Measurements from ENCODE around the gene SEMA3B. TPM values are rescaled to one million over a fixed set of nuclear protein-coding genes. Genes with fewer than 3 reads are reported as not detected.
A peak's percentile ranks its signal among the peaks of the same experiment; 100 is the strongest.

The SEMA3B gene
- total RNA-seq, 1 donor from 2014 or later = 17.9 TPM

DNA sequence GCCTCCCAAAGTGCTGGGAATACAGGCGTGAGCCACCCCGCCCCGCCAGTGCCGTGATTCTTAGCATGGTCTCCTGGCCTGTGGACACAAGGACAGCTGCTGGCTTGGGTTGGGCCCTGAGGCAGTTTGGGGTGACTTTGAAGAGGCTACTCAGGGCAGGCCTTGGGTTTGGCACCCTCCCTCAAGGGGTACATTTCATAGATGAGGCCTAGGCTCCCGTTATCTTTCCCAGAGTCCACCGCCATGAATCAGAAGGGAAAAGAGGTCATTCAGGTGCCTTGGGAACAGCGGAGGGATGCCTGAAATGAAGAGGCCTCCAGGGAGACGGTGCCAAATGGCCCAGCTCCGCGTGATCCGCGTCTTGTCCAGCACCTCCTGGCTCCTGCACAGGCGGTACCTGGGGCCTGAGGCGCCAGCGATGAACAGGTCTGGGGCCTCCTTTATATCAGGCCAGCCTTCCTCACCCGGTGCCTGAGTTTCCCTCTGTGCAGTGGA, 23.6 kb upstream of the SEMA3B start:
- TF ChIP-seq, protein P1, sequence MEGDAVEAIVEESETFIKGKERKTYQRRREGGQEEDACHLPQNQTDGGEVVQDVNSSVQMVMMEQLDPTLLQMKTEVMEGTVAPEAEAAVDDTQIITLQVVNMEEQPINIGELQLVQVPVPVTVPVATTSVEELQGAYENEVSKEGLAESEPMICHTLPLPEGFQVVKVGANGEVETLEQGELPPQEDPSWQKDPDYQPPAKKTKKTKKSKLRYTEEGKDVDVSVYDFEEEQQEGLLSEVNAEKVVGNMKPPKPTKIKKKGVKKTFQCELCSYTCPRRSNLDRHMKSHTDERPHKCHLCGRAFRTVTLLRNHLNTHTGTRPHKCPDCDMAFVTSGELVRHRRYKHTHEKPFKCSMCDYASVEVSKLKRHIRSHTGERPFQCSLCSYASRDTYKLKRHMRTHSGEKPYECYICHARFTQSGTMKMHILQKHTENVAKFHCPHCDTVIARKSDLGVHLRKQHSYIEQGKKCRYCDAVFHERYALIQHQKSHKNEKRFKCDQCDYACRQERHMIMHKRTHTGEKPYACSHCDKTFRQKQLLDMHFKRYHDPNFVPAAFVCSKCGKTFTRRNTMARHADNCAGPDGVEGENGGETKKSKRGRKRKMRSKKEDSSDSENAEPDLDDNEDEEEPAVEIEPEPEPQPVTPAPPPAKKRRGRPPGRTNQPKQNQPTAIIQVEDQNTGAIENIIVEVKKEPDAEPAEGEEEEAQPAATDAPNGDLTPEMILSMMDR (IDR thresholded peaks at IDR 0.05; ENCODE audit: insufficient read depth, low read length, poor library complexity, severe bottlenecking) = no peak
- no peak overlapping the region for H3K4me3 ChIP-seq (ENCODE audit: low read depth, low read length)
- no peaks in the 10 kb centered on the region for H3K27me3 ChIP-seq (ENCODE audit: control insufficient read depth, insufficient read depth, low read length)
- peaks cover 4% of the 10 kb centered on the region for H3K36me3 ChIP-seq (ENCODE audit: control insufficient read depth, insufficient read depth, low read length)
- DNase-seq (ENCODE audit: low read depth) = no peak

DNA sequence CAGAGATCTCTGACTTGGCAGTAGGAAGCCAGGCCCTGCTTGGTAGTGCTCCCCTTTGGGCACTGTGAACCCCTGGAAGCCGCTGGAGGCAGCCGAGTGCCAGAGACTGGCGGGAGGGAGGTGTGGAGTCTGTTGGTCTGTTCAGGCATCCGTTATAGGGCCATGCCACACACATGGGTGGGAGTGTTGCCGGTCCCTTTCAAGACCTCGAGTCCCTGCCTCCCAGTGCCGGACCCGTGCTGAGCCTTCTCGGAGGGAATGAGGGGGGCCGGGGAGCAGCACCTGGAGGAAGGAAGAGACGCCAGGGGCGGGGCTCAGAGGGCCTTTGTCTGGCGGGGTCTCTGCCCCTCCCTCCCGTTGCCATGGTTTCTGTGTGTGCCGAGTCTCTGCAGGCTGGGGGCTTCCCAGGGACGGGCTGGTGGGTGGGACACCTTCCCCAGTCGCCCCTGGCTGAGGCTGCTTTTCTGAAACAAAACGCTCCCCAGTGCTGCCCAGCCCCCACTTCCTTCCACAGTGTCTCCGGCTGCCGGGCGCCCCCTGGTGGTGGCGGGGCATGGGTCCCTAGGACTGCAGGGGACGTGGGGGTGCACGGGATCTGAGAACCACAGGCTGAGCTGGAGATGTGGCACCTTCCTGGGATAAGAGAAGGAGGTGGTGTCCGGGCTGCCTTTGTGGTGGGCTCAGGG, 23.0 kb upstream of the SEMA3B start:
- Histone ChIP-seq H3K4me3 (ENCODE audit: low read depth, low read length) (peak overlapping the region; percentile 22), H3K27me3 (ENCODE audit: control insufficient read depth, insufficient read depth, low read length) (no peaks in the 10 kb centered on the region), H3K36me3 (ENCODE audit: control insufficient read depth, insufficient read depth, low read length) (peaks cover 6% of the 10 kb centered on the region)
- TF ChIP-seq, protein P1 (IDR thresholded peaks at IDR 0.05; ENCODE audit: insufficient read depth, low read length, poor library complexity, severe bottlenecking) = peak; percentile 99
- DNase-seq (ENCODE audit: low read depth) = no peak

DNA sequence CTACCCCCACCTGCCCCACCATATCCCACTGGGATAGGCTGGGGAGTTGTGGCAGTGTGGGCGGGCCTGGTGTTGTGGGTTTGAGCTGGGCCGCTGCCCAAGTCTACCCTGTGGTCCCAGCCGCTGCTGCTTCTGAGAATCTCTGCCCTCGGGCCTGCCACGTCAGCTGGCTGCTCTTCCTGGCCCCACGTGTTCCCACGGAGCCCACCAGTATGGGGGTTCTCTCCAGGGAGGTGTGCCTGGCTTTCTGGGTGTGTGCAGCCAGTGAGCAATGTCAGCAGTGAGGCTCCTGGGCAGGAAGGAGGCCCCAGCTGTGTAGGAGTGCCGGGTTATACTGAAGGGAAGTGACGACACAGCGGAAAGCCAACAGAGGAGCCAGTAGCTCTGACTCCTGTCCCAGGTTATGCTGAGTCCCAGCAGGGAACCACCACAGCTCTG, 22.4 kb upstream of the SEMA3B start:
- Histone ChIP-seq H3K27me3 (ENCODE audit: control insufficient read depth, insufficient read depth, low read length) (no peaks in the 10 kb centered on the region), H3K4me3 (ENCODE audit: low read depth, low read length) (no peak overlapping the region), H3K36me3 (ENCODE audit: control insufficient read depth, insufficient read depth, low read length) (peaks cover 7% of the 10 kb centered on the region)
- TF ChIP-seq, protein P1 (IDR thresholded peaks at IDR 0.05; ENCODE audit: insufficient read depth, low read length, poor library complexity, severe bottlenecking) = no peak
- DNase-seq (ENCODE audit: low read depth) = peak; percentile 78

DNA sequence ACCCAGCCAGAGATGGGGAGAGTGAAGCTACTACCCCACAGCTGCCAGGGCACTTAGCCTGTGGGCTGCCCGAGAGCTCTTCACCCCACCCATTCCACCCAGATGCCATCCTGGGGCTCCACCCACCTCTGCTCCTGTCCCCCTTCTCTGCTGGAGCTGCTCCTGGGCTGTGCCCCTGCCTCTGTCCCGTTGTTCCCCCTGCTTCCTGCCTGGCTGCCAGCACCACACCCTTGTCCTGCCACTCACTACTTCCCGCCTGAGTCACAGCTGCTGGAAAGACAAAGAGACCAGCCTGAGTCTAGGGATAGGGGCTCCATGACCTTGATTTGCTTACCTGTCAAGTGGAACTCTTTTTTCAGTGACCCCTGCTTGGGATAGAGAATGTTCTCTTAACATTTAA, 20.6 kb upstream of the SEMA3B start:
- TF ChIP-seq, protein P1 (IDR thresholded peaks at IDR 0.05; ENCODE audit: insufficient read depth, low read length, poor library complexity, severe bottlenecking) = no peak
- Histone ChIP-seq H3K4me3 (ENCODE audit: low read depth, low read length) (no peak overlapping the region), H3K36me3 (ENCODE audit: control insufficient read depth, insufficient read depth, low read length) (peaks cover 10% of the 10 kb centered on the region), H3K27me3 (ENCODE audit: control insufficient read depth, insufficient read depth, low read length) (no peaks in the 10 kb centered on the region)
- no peak for DNase-seq (ENCODE audit: low read depth)

DNA sequence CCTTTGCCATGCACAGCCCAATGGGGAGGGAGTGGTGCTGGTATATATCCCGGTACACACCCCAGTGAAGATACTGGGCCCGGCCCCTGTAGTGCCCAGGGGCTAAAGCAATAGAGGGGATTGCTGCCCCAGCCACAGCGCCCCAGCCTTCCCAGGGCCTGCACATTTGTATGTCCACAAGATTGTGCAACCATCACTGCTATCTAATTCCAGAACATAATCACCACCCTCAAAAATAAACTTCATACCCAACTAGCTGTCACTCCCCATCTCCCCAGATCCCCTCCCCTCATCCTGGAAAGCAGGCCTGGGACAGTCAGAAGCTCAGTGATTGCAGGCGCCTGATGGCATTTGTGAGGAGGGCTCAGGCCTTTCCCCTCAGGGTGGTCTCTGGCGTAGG, 19.5 kb upstream of the SEMA3B start:
- DNase-seq (ENCODE audit: low read depth) = no peak
- TF ChIP-seq, protein P1 (IDR thresholded peaks at IDR 0.05; ENCODE audit: insufficient read depth, low read length, poor library complexity, severe bottlenecking) = no peak
- H3K27me3 ChIP-seq (ENCODE audit: control insufficient read depth, insufficient read depth, low read length) = no peaks in the 10 kb centered on the region
- H3K4me3 ChIP-seq (ENCODE audit: low read depth, low read length) = no peak overlapping the region
- H3K36me3 ChIP-seq (ENCODE audit: control insufficient read depth, insufficient read depth, low read length) = peaks cover 8% of the 10 kb centered on the region

DNA sequence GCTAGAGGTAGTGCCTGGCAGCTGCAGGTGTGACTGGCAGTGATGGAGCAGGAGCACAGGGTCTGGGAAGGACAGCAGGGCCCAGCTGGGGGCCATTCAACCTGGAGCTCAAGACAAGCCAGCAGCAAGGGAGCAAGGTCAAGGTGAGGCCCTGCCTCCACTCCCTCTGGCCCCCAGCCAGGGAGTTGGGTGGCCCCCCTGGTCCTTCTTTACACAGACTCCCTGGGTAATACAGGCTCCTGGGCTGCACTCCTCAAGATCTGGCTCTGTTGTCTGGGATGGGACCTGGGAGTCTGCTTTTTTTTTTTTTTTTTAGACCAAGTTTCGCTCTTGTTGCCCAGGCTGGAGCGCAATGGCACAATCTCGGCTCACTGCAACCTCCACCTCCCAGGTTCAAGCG, 18.4 kb upstream of the SEMA3B start:
- Histone ChIP-seq H3K27me3 (ENCODE audit: control insufficient read depth, insufficient read depth, low read length) (no peaks in the 10 kb centered on the region), H3K36me3 (ENCODE audit: control insufficient read depth, insufficient read depth, low read length) (peaks cover 9% of the 10 kb centered on the region), H3K4me3 (ENCODE audit: low read depth, low read length) (no peak overlapping the region)
- DNase-seq (ENCODE audit: low read depth) = no peak
- TF ChIP-seq, protein P1 (IDR thresholded peaks at IDR 0.05; ENCODE audit: insufficient read depth, low read length, poor library complexity, severe bottlenecking) = no peak

Data from kidney epithelial cell (primary cell).